Activated CD8-positive, alpha-beta memory T cell treated with anti-CD3 and anti-CD28 coated beads, Interleukin-2, amount 50 U/mL, for 4 hours (primary cell): Measurements from ENCODE around the gene SHISA8.

Experiments used
- DNase-seq: peaks from one replicate; pipeline ENCODE4 v3.0.0-alpha.2; 2020

SHISA8 gene

DNA sequence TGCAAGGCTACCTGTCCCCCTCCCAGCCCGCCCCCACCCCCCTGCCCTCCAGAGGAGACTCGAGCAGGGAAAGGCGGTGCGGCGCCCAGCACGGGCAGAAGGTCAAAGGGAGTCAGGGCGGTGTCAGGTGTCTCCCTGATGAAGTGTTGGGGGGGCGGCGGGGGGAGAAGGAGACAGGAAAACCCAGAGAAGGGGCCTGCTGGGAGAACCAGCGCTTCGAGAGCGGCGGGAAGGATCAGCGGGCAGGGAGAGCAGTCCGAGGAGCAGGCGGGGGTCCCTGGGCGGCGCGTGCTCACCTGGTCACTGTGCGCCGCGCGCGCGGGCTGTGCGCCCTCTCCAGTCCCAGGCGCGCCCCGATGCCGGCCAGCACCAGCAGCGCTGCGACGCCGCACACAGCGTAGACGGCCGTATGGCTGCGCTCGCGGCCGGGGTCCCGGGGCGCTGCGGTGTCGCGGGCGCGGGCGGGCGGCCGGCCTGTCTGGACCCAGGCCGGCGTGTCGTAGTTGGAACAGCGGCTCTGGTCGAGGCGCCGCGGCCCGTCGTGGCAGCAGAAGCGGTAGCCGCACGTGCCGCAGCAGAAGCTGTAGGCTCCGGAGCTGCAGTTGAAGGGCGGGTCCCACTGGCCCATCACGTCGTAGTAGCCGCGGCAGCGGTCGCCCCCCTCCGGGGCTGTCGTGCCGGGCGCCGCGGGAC, 886 bp downstream of the SHISA8 start:
- DNase-seq = no peak

DNA sequence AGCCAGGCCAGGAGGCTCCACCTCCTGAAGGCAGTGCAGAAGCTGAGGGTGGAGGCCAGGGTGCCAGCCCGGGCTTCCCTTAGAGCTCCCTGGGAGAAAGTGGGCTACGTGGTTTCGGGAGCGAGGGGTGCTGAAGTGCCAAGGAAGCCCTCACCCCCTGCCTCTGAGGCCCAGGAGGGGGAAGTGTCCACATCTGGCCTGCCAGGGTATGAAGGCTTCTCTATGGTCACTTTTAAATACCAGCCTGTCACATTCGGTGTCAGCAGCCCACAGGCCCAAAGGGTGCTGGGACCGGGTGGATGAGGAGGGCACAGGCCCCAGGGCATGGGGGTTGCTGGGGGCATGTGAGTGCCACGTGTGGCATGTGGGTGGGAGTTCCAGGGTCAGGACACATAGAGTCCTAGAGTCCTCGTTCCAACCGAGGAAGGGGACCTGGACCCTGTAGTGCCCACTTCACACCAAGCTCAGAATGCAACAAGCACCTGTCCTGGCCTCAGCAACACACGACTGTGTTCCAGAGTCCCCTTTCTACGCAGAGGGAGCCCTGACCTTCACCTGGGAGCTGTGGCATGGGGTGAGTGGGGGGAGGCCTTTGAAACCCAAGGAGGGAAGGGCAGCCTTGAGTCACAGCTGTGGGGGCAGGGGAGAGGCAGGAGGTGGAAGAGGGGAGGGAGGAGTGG, 1.7 kb downstream of the SHISA8 start:
- no peak for DNase-seq

DNA sequence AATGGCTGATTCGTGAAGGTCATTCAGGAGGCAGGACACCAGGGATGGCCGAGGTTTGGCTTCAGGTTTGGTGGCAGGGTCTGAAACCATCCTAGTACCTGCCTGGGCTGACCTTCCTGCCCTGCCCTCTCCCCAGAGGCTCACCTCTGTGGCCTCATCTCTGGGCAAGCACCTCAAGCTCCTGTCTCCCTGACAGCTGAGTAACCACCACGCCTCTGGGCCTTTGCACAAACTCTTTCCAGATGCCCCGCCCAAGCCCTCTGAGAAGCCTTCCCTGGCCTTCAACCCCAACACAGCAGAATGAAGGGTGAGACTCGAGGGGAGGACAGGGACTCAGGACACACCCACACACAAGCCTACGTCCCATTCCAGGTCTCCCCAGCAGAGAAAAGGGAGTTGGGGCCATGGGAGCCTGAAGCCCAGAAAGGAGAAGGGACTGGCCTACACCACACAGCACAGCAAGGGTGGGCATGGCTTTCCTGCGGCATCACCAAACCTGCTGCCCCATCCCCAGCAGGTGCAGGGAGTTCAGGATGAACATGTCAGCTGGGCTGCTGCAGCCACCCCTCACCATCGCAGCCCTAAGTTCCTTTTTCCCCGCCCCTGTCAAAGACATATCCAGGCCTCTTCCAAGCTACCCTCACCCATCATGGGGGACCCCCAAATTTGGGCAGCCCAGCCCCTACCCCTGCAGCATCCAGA, 2.4 kb downstream of the SHISA8 start:
- DNase-seq = no peak

DNA sequence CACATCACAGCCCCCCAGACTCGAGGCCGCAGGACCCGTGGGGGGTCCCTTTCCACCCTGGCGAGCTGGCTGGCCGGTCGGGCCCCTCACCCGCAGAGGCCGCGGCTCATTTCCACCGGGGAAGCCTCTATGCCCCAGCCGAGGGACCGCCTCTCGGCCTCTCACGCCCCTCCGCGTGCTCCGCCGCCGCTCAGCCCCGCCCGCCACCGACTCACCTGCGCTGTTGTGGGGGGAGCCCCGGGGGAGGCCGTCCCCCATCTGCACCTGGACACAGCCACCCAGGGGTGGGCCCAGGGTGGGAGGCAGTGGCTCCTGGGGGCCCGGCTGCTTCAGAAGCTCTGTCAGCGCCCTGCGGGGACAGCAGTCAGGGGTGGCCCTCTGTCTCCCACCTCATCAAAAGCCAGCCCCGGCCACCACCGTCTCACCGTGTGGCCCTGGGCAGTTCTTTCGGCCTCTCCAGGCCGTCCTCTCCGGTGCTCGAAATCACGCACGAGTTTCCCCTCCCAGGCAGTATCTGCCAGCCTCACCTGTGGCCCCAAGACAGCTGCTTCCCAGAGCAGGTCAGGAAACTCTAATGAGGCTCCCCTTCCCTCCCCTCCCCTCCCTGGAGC, 3.8 kb downstream of the SHISA8 start:
- DNase-seq = peak; percentile 55

DNA sequence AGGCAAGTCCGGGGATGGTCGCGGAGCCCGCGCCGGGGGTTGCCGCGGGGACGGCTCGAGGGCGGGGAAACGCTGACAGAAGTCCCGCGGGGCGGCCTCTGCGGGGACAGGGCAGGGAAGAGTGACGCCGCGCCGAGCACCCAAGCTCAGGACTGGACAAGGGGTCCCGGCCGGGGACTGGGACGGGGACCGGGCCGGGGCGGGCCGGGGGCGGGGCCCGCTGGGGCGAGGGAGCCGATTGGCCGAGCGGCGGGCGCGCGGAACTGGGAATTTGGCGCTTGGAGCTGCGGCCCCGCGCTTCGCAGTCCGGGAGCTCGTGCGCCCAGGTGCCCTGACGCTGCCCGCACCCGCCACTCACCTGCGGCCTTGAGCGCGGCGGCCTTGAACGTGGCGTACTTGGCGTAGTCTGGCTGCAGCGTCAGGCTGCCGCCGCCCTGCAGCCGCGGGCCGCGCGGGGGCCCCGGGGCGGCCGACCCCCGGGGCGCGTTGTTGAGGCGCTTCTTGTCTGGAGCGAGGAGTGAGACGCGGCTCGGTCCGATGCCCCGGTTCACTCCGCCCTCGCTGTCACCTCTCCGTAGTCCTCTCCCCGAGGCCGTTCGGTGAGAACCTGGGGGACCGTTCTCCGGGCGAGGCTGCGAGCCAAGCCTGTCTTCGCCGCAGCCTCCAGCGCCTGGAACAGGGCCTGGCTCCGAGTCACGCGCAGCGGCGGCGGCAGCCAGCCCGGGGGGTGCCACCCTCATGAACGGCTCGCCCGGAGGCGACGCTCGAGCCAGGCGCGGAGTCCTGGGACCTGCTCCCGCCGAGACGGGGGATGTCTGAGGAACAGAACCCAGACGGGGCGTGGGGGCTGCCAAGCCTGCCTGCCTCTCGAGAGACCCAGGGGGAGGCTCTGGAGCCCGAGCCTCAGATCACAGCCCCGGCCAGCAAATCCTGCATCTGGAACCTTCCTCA, 4.5 kb downstream of the SHISA8 start:
- peak; percentile 51 for DNase-seq

DNA sequence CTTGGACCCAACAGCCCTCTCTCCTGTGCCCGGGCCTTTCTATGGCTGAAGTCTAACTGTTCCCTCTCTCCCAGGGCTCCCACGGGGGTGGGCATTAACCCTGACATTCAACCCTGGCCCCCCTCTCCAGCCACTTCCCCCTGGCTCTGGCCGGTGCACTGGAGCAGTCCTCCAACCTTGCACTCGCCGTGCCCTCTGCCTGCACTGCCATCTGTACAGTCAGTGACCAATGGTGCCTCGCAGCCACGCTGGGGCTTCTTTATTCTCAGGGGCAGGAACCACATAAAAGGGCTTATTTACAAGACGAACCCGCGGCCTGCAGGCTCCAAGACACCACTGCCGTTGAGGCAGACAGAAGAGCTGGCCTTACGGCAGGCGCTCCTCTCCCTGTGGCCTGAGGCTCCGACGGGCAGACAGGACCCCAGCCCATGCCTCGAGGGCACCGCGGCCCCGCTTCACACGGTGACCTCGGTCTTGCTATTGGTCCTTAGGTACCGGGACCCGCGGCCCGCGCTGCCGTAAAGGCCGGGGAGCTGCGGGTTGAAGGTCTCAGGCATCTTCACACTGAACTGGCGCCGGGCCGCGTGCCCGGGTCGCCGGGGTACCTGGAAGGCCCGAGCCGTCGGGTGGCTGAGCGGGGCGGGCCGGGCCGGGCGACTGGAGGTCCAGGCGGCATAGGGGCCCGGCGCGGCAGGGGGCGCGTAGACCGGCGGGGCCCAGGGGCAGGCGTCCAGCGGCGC, 5.4 kb downstream of the SHISA8 start:
- no peak for DNase-seq

DNA sequence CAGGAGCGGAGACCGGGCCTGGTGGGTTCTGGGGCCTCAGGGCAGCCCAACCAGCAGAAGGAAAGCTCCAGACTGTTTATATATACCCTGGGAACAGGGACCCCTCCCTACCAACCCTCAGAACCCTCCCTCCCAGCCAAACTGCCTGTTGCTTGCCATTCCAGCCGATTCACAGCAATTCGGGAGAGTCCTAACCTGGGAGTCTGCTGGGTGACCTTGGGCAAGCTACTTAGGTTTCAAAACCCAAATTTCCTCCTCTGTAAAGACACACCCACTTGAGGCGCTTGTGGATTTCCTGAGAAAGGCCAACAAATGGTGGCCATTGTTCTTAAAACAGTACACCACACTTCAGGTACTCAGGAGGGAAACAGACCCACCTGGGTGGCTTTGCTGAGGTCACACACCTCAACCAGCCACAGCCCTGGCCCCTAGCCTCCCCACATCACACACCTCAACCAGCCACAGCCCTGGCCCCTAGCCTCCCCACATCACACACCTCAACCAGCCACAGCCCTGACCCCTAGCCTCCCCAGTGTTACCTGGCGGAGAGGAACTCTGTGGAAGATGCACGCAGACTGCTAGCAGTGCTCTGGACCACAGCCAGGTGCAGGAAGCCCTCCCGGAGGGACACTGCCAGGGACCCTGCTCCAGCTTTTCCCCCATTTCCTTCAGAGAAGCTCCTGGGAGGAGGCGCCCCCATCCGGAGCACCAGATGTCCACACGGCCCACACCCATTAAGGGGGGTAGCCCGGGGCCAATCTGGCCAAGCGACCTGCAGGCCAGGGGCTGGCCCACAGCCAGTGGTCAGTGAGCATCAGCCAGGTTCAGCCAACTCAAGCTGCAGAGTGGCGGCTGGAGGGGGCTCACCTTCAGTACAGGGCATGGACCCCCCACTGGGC, 6.2 kb downstream of the SHISA8 start:
- DNase-seq = no peak

DNA sequence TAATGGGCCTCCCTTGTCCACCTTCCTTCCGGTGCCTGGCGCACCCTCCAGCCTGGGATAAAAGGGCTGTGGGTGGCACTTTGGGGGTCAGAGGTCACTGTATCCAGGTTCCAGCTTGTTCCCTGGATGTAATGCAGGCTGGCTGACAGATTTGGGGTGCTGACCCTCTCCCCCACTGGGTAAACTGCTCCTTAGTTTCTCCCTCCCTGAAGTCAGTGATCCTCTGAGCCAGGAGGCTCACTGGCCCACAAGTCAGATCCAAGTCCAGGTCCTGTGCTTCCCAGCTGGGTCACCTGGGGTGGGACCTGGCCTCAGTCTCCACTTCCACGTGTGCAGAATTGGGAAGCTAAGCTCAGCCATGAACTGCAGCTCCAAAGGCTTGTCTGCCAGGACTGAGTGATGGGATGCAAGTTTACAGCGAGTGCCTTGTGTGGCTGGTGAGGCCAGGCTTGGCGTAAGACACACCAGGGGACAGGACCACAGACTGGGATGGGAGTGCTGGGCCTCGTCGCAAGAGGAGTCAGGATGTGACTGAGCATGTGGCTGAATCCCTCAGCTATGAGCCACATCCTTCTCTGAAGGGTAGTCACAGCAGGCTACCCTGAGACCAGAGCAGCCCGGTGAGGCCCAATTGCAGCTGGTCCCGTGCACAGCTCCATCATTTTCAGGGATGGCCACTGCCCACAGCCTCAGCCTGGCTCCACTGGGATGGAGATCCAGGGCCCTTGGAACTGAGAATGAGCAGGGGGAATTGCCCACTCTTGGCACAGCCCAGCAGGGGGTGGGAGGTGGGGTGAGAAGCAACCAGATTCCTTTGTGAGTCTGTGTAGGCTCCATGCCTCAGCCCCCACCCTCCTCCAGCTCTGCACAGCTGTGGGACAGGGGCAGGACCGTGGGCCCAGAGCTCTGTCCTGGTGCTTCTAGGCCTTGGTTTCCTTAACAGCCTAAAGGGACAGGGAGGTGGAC, 7.2 kb downstream of the SHISA8 start:
- DNase-seq = no peak

DNA sequence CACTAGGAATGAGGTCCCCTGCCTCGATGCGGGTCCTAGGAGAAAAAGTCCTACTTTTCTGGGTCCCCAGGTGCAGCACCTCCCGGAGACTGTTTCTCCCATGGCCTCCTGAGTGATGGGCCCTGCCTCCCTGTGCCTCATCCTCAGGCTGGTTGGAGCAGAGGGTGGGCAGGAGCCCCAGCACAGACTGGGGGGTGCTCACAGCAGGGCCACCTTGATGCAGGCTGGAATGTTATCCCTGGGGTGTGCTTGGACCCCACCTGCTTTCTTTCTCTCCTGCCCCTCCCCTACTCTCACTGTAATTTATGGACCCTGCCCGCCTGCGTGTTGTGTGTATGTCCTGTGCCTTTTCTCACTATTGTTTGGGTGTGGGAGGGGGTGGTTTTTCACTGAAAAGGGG, 8.1 kb downstream of the SHISA8 start:
- DNase-seq = no peak

DNA sequence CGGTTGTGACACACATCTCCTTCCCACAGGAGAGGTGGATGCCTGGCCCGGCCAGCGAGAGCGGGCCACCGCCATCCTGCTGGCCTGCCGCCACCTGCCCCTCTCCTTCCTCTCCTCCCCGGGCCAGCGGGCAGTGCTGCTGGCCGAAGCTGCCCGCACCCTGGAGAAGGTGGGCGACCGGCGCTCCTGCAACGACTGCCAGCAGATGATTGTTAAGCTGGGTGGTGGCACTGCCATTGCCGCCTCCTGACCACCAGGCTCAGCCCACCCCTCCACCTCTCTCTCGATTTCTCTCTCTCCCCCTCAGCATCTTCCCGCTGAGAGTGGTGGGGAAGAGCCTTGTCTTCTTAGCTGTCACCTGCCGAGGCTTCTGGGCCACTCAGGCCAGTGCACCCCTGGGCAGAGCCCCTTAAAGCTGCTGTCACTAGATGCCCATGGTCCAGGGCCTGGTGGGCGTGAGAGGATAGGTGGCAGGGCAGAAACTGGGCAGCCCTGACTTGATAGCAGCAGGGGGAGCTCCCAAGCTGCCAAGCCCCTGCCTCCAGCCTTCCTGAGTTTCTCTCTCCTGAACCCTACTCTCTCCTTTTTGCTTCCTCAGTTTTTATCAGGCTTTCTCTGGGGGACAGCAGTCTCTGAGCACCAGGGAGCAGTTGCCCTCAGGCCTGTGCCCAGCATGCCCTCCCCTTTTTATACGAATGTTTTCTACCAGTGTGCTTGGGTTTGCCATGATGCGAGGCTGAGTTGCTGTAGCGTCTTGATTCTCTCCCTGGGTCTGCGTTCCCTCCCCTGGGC, 9.3 kb downstream of the SHISA8 start:
- no peak for DNase-seq

DNA sequence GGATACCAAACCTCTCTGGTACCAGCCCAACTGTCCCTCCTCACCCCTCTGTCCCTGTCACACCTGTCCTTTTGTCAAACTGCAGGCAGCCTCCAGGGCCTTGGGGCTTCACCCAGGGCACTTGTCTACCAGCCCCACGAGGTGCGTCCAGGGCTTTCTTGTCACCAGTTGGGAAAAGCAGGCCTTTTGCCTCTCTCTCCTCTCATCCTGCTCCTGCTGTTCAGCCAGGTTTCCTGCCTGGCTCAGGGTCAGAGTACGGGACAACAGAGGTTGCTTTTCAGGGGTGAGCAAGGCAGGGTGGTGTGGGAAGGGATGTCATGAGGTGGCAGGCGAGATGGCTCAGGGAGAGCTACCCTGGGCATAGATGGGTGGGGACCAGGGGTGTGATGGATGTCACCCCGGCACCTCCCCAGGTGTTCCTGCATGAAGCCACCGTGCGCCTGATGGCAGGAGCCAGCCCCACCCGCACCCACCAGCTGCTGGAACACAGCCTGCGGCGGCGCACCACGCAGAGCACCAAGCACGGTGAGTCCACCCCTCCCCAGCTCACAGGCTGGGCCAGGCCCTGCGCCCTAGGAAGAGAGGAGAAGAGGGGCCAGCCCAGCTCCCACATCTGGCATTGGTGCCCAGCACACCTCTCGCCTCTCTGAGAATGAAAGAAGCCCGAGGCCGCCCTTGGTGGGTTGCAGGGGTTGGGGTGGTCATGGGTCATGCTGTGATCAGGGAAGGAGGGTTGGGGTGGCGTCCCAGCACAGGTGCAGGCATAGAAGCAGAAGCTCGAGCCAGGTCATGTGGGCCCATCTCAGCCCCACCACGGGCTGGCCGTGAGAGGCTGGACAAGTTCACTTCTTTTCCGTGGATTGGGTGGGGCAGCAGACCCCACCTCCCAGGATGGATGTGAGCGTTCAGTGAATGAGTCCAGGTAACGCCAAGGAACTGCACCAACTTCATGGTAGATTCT, 10.1 kb downstream of the SHISA8 start:
- no peak for DNase-seq

DNA sequence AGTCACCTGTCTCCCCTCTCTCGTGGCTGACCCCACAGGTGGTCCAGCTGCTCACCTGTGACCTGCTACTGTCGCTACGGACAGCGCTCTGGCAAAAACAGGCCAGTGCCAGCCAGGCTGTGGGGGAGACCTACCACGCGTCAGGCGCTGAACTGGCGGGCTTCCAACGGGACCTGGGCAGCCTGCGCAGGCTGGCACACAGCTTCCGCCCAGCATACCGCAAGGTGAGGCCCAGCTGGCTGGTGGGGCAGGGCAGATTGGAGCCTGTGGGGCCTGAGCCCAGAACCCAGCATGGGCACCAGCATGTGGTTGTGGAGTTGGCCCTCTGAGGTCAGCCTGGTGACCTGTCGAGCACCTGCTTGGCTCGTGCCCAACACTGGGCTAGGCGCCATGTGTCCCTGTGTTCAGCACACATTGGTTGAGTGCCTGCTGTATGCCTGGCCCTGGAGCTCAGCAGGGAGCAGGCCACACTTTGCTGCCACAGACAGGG, 11.9 kb downstream of the SHISA8 start:
- no peak for DNase-seq

DNA sequence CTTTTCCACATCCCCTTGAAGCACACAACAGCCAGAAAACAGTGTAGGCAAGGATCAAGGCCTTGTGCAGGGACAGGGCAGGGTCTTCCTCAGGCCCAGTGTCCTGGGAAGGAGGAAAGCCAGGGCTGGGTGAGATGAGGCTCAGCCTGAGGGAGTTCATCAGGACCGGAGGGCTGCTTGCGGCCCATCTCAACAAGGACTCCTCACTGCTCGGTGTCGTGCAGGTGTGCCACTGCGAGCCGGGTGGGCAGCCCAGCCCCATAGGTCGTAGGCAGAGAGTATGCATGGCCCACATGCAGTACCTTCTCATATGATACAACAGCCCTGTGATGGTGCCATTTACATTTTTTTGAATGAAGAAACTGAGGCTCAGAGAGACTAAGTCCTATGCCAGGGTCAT, 12.9 kb downstream of the SHISA8 start:
- no peak for DNase-seq

DNA sequence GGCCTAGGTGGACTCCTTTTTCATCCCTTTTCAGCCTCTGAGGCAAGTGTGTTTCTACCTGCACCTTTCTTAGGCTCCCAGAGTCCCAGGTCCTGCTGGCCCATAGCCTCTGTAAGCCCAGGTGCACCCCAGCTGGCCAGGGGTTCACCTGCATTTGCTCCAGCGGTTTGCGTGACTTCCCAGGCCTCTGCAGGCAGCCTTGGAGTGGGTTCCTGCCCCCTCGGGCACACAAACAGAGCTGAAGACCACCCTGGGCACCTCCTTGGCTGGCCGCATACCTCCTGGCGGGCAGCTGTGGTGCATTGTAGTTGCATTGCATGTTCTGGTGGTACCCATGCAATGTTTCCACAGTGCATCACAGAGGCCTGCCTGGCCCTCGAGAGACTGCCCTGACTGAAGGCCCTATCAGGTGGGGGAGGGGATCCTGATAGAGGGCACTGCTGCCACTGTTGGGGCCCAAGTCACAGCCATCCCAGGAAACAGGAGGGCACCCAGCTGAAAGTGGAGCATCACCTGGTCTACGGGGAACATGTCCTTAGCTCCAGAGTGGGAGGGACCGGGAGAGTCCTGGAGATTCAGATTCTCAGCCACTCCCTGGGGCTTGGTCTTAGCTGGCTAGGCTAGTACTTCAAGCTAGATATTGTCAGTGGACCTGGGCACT, 14.1 kb downstream of the SHISA8 start:
- DNase-seq = no peak

DNA sequence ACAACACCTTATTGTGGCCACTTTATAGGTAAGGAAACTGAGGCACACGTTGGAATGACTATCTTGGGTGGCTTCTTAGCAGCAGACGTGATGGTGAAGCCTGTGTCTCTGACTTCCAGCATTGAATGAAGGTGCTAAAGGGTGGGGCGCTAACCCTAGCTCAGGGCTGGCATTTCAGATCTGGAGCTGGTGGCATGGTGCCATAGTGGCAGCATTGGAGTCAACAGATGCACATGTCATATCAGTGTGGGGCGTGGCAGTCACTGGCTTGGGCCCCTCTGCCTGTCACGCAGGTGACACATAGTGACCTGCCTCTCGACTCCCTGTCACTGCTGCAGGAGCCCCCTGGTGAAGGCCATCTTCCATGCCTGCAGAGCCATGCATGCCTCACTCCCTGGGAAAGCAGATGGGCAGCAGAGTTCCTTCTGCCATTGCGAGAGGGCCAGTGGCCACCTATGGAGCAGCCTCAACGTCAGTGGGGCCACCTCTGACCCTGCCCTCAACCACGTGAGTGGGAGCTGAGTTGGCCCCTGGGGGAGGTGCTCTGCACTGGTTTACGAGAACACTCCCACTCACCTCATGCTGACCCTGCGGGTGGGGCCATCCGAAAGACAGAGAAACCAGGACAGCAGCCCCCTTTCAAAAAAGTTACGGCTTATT, 14.8 kb downstream of the SHISA8 start:
- DNase-seq = no peak

DNA sequence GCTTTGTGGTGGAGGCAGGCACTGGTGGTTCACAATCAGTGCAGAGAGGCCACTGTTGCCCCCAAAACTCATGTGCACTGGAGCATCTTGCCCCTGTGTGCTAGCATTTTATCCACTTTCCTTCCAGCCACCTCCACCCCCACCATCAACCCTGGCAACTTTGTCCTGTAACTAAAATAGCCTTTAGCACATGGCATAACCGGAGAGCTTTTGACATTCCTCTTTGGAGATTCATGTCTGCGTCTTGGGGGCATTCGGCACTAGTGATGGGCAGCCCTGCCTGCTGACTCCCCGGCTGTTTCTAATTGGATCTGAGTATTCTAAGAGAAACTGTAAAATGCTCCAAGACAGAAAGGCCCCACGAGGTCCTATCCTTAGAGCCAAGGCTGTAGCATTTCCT, 15.8 kb downstream of the SHISA8 start:
- no peak for DNase-seq
